ENCODE results near the gene CYP11A1.

- TF ChIP-seq POLR2A (IDR thresholded peaks at IDR 0.05; ENCODE audit: low read depth, low read length) (no peak), POLR2AphosphoS5 (IDR thresholded peaks at IDR 0.05; ENCODE audit: low read depth, low read length) (no peak)
These were observed 21.0 kb upstream of the CYP11A1 start for GRCh38 chr15:74388363-74388951.

Measured in GM12892 (cell line).